ENCODE data around the gene MRPL34. TPM values are rescaled to one million over a fixed set of nuclear protein-coding genes. Genes with fewer than 3 reads are reported as not detected.
A peak's percentile ranks its signal among the peaks of the same experiment; 100 is the strongest.

The MRPL34 gene
- polyA plus RNA-seq, 1 of the 3 experiments (the other 2 are of a cell fraction) = 72.9 TPM

- Histone ChIP-seq H3K4me3 (ENCODE audit: low read depth in 2 of 2, low read length in 1 of 2) (peak overlapping the region; percentile 93 to 97), H3K9me2 (no peaks in the 10 kb centered on the region), H3K27ac (ENCODE audit: low read depth in 2 of 2, low read length in 1 of 2) (peak overlapping the region; percentile 49 to 84; a peak in 3 of 4 replicates), H3K9ac (peak overlapping the region; percentile 97), H3K9me3 (no peaks in the 10 kb centered on the region), H3F3A (replicated peaks; ENCODE audit: insufficient read depth) (peaks cover 7% of the 10 kb centered on the region), H4K20me1 (ENCODE audit: insufficient read depth) (peaks cover 17% of the 10 kb centered on the region), H3K27me3 (ENCODE audit: insufficient read depth) (no peaks in the 10 kb centered on the region), H3K36me3 (replicated peaks in 1 of 2; ENCODE audit: control insufficient read depth in 1 of 2, insufficient read depth in 2 of 2, low read length in 1 of 2) (peaks cover 8 to 18% of the 10 kb centered on the region in 2 experiments), H3K4me2 (peak overlapping the region; percentile 97), H3K4me1 (ENCODE audit: control insufficient read depth in 1 of 2, insufficient read depth in 2 of 2, low read depth in 1 of 2, low read length in 1 of 2) (peaks cover 6 to 14% of the 10 kb centered on the region in 2 experiments; a peak in 2 of 4 replicates), H2AFZ (ENCODE audit: low read depth) (no peak overlapping the region), H3K79me2 (ENCODE audit: insufficient read depth) (peaks cover 70% of the 10 kb centered on the region)
- TF ChIP-seq TEAD4 (IDR thresholded peaks at IDR 0.05; ENCODE audit: borderline replicate concordance, insufficient read depth) (no peak), EP300 (IDR thresholded peaks at IDR 0.05; ENCODE audit: borderline replicate concordance in 1 of 2, low read depth in 1 of 2, low read length in 1 of 2) (no peak), SMC3 (IDR thresholded peaks at IDR 0.05; ENCODE audit: low read depth, low read length) (no peak), RFX5 (IDR thresholded peaks at IDR 0.05; ENCODE audit: low read length) (no peak), NRF1 (IDR thresholded peaks at IDR 0.05; ENCODE audit: low read depth, low read length) (no peak), GABPA (IDR thresholded peaks at IDR 0.05; ENCODE audit: low read depth) (no peak), USF1 (IDR thresholded peaks at IDR 0.05; ENCODE audit: borderline replicate concordance, low read depth) (no peak), MXI1 (IDR thresholded peaks at IDR 0.05; ENCODE audit: low read depth, low read length) (no peak), NFIC (IDR thresholded peaks at IDR 0.05; ENCODE audit: borderline replicate concordance) (no peak), FOXM1 (IDR thresholded peaks at IDR 0.05; ENCODE audit: low read depth) (no peak), FOSL2 (IDR thresholded peaks at IDR 0.05; ENCODE audit: borderline replicate concordance, low read depth) (no peak)
- TF ChIP-seq, protein P1, sequence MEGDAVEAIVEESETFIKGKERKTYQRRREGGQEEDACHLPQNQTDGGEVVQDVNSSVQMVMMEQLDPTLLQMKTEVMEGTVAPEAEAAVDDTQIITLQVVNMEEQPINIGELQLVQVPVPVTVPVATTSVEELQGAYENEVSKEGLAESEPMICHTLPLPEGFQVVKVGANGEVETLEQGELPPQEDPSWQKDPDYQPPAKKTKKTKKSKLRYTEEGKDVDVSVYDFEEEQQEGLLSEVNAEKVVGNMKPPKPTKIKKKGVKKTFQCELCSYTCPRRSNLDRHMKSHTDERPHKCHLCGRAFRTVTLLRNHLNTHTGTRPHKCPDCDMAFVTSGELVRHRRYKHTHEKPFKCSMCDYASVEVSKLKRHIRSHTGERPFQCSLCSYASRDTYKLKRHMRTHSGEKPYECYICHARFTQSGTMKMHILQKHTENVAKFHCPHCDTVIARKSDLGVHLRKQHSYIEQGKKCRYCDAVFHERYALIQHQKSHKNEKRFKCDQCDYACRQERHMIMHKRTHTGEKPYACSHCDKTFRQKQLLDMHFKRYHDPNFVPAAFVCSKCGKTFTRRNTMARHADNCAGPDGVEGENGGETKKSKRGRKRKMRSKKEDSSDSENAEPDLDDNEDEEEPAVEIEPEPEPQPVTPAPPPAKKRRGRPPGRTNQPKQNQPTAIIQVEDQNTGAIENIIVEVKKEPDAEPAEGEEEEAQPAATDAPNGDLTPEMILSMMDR (IDR thresholded peaks at IDR 0.05) = no peak
- ChIA-PET POLR2A (interaction anchor here (1.6 kb wide), 1 partner anchor 23 kb away, joined by 8 read pairs; no protein-coding TSS in a partner anchor), CTCF (interaction anchor here (1.5 to 1.6 kb wide), 2 partner anchors 23 to 82 kb away, joined by 4 to 6 read pairs; no protein-coding TSS in a partner anchor)
- DNase-seq = no peak
- WGBS (ENCODE audit: low lambda C conversion rate) = 2% methylated on average over 5 of the region's 23 CpGs
Measured at GRCh38 chr19:17309965-17310461, 4.3 kb downstream of the MRPL34 start.

DNA sequence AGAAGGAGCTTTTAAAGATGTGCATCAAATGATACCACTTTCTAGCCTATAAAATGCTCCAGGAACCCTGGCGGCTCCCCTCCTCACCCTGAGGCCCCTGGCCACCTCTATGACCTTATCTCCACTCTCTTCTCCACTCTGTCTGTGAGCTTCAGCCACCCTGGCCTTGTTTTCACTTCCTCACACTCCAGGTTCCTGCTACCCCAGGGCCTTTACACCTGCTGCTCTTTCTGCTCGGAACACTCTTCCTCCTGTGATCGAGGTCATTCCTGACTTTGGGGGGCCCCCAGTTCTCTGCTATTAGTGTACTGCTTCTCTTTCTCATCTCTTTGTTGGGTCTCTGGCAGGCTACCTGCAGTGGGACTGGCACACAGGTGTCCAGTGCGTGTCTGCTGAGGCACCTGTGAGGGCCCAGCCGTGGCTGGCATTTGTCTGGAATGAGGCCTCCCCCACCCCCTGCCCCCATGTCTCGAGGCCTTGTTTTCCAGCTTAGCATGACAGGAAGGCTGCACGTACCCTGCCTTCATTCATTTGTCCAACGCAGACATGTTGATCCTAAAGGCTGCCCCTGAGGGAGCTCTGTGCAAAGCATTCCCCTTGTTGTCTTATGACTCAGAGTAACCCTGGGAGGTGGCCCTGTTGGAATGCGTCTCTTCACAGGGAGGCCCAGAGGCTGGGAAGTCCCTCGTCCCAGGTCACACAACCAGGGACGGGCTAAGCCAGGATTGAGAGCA is 6.0 kb downstream of the MRPL34 start:
- Histone ChIP-seq H3K4me2 (peak overlapping the region; percentile 97; the same call in 1 of the 2 replicates), H3K79me2 (ENCODE audit: insufficient read depth) (peaks cover 63% of the 10 kb centered on the region), H3K36me3 (replicated peaks in 1 of 2; ENCODE audit: control insufficient read depth in 1 of 2, insufficient read depth in 2 of 2, low read length in 1 of 2) (peaks cover 14 to 27% of the 10 kb centered on the region in 2 experiments), H2AFZ (ENCODE audit: low read depth) (no peak overlapping the region), H3K9me3 (no peaks in the 10 kb centered on the region), H4K20me1 (ENCODE audit: insufficient read depth) (peaks cover 17% of the 10 kb centered on the region), H3K9ac (peak overlapping the region; percentile 51; the same call in 1 of the 2 replicates), H3K9me2 (no peaks in the 10 kb centered on the region), H3F3A (replicated peaks; ENCODE audit: insufficient read depth) (peaks cover 2% of the 10 kb centered on the region), H3K27me3 (ENCODE audit: insufficient read depth) (no peaks in the 10 kb centered on the region), H3K4me1 (ENCODE audit: control insufficient read depth in 1 of 2, insufficient read depth in 2 of 2, low read depth in 1 of 2, low read length in 1 of 2) (peaks cover 6 to 12% of the 10 kb centered on the region in 2 experiments; a peak in 2 of 4 replicates), H3K27ac (ENCODE audit: low read depth in 2 of 2, low read length in 1 of 2) (peak overlapping the region in 1 of 2 experiments; percentile 40; a peak in 1 of 4 replicates), H3K4me3 (ENCODE audit: low read depth in 2 of 2, low read length in 1 of 2) (peak overlapping the region in 1 of 2 experiments; percentile 17; a peak in 1 of 4 replicates)
- CTCF ChIA-PET = interaction anchor here (1.2 to 1.4 kb wide), 3 partner anchors 15 to 74 kb away, joined by 3 to 5 read pairs (median 4); no protein-coding TSS in a partner anchor
- TF ChIP-seq FOSL2 (IDR thresholded peaks at IDR 0.05; ENCODE audit: borderline replicate concordance, low read depth) (peak; percentile 36), SIN3A (IDR thresholded peaks at IDR 0.05; ENCODE audit: borderline replicate concordance, low read depth, low read length) (no peak)
- DNase-seq = no peak
- POLR2A ChIA-PET = interaction anchor here (0.6 kb wide), 1 partner anchor 129 kb away, joined by 5 read pairs; no protein-coding TSS in a partner anchor
- WGBS (ENCODE audit: low lambda C conversion rate) = 69% methylated on average over 9 of the region's 11 CpGs

Data from SK-N-SH (cell line).